ENCODE data around the gene SYTL3. TPM values are rescaled to one million over a fixed set of nuclear protein-coding genes. Genes with fewer than 3 reads are reported as not detected.

Gene SYTL3
- total and polyA plus RNA-seq, 11 donors, result 4.0 to 14.6 (median 8.2) TPM

DNA sequence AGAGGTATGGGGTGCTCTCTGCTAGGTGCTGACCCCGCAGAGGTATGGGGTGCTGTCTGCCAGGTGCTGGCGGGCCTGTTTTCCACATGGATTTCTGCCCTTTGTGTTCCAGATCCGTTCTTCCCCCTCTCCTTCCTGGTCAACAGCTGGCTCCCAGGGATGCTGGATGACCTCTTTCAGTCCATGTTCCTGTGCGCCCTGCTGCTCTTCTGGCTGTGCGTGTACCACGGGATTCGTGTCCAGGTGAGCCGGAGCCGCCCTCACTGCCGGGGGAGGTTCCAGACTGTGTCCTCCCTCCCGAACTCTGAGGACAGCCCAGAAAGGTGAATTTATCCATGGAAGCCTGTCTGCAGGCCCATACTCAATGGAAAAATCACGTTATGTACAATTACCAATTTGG lies 41.6 kb upstream of the SYTL3 start:
- peaks cover 0 to 78% (median 39%) of the 10 kb centered on the region in 9 donors for H3K36me3 ChIP-seq
- 94 to 98% (median 95%) methylated on average over 12 of the region's 12 CpGs for WGBS, 4 donors
- H3K9me3 ChIP-seq, result no peaks in the 10 kb centered on the region
- DNase-seq (no peak), ATAC-seq (no peak)
- no peak overlapping the region for H3K27ac ChIP-seq
- no peaks in the 10 kb centered on the region for H3K27me3 ChIP-seq
- TF ChIP-seq CTCF (IDR thresholded peaks at IDR 0.05), result no peak
- no peak for TF ChIP-seq POLR2A (IDR thresholded peaks at IDR 0.05)
- peaks cover 0 to 32% (median 20%) of the 10 kb centered on the region in 12 donors for H3K4me1 ChIP-seq
- no peak overlapping the region for H3K4me3 ChIP-seq
- intact Hi-C loops (cut with DNase I), result loop anchor here in 6 of 10 donors (5.0 to 10.0 kb wide), 3 partner anchors 381 to 386 kb away; no protein-coding TSS in a partner anchor

DNA sequence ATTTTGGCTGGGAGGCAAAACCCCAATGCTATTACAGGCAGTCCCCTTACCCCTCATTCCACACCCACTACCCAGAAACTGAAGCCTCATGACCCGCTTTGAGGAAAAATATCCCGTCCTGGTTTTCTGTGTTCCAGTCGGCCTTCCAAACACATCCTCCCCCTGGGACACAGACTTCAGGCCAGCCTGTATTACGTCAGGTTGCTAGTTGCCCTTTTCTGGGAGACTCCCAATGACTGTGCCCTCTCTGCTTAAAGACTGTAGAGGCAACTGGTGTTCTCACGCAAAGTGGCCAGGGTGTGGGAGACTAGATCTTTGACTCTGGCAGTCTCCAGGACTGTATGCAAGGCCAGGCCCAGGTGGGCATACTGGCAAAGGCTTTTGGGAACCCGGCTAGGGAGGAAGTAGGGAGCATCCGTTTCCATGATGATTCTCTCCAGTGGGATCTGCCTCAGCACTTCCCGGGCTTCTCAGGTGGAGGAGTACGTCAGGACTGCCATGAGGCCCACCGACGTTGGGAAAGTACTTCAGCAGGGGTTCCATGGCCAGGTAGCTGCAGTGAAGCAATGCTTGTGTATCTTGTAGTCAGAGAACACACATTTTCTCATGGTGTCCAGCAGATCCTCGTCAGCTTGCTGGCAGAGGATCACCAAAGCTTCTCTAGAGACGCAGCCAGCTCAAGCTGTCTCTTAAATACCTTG lies 40.2 kb upstream of the SYTL3 start:
- Histone ChIP-seq H3K9me3 (peaks cover 0 to 3% (median 0%) of the 10 kb centered on the region in 12 donors), H3K4me3 (no peak overlapping the region), H3K27me3 (no peaks in the 10 kb centered on the region), H3K27ac (peak overlapping the region in 6 of 12 donors; percentile 5 to 69 (median 58)), H3K36me3 (peaks cover 0 to 70% (median 40%) of the 10 kb centered on the region in 9 donors), H3K4me1 (peaks cover 0 to 32% (median 20%) of the 10 kb centered on the region in 12 donors)
- intact Hi-C loops (cut with DNase I), result loop anchor here in 6 of 10 donors (5.0 to 10.0 kb wide), 3 partner anchors 382 to 387 kb away; no protein-coding TSS in a partner anchor
- TF ChIP-seq POLR2A (IDR thresholded peaks at IDR 0.05) (no peak), CTCF (IDR thresholded peaks at IDR 0.05) (no peak)
- 79 to 83% (median 82%) methylated on average over 11 to 13 of the region's 13 CpGs for WGBS, 4 donors
- DNase-seq (no peak), ATAC-seq (peak in 1 of 4 donors; percentile 44)

DNA sequence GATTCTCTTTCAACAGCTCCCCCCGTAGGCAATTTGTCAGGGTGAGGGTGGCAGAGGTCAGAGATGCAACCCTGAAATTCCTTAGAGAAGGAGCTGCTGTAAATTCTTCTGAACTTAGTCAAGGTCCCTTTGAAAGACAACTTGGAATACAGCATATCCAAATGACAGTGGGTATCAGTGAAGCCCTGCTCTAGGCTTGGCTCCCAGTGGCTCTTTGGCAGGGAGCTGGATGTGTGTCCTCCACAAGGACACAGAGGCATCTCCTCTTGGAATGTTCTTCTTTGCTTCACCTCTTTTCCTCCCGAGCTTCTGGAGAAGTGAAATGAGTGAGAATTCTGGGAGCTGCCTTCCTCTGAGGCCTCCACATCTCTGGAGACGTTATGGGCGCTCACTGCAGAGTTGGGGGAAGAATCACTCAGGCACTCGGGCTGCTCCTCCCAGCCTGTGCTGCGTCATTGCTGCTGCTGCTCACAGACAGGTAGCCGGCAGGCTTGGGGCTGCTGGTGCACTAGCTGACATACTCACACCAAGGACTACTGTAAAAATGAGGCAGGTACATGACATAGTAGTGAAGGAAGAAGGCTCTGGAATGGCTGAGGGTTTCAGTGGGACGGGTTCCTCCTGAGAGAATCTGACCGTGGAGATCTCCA lies 39.4 kb upstream of the SYTL3 start:
- 64 to 79% (median 71%) methylated on average over 9 of the region's 9 CpGs for WGBS, 4 donors
- no peaks in the 10 kb centered on the region for H3K27me3 ChIP-seq
- H3K9me3 ChIP-seq, result peaks cover 0 to 8% (median 0%) of the 10 kb centered on the region in 12 donors
- no peak overlapping the region for H3K4me3 ChIP-seq
- H3K27ac ChIP-seq, result peak overlapping the region in 6 of 12 donors; percentile 5 to 69 (median 58)
- H3K36me3 ChIP-seq, result peaks cover 0 to 67% (median 39%) of the 10 kb centered on the region in 9 donors
- intact Hi-C loops (cut with DNase I), result no loop called here
- peak; percentile 57 to 74 (median 66) for ATAC-seq
- TF ChIP-seq POLR2A (IDR thresholded peaks at IDR 0.05) (no peak), CTCF (IDR thresholded peaks at IDR 0.05) (no peak)
- H3K4me1 ChIP-seq, result peaks cover 0 to 32% (median 20%) of the 10 kb centered on the region in 12 donors
- DNase-seq, result no peak

- H3K27me3 ChIP-seq, result no peaks in the 10 kb centered on the region
- TF ChIP-seq CTCF (IDR thresholded peaks at IDR 0.05), result no peak
- TF ChIP-seq POLR2A (IDR thresholded peaks at IDR 0.05), result no peak
- H3K4me1 ChIP-seq, result peaks cover 0 to 32% (median 20%) of the 10 kb centered on the region in 12 donors
- ATAC-seq (no peak), DNase-seq (no peak)
- peaks cover 0 to 61% (median 34%) of the 10 kb centered on the region in 9 donors for H3K36me3 ChIP-seq
- 60 to 66% (median 63%) methylated on average over 3 of the region's 3 CpGs for WGBS, 4 donors
- intact Hi-C loops (cut with DNase I), result no loop called here
- peak overlapping the region in 5 of 12 donors; percentile 43 to 69 (median 61) for H3K27ac ChIP-seq
- peaks cover 0 to 12% (median 0%) of the 10 kb centered on the region in 12 donors for H3K9me3 ChIP-seq
- no peak overlapping the region for H3K4me3 ChIP-seq
Measured at GRCh38 chr6:158611039-158611438, 38.8 kb upstream of the SYTL3 start.
